Right atrium auricular region (tissue), 2 donors: ENCODE measurements around the gene PKP4. TPM values are rescaled to one million over a fixed set of nuclear protein-coding genes. Genes with fewer than 3 reads are reported as not detected.

Source experiments
- DNase-seq: peaks from one replicate; pipeline ENCODE4 v3.0.0-alpha.2; 2019; ENCODE audit warnings: low spot score
- H3K27ac ChIP-seq, 2 donors: fragments of 200-600 bp; sonication (generic); 1 replicate in 1 of 2; 2 replicates in 1 of 2; pipeline ENCODE4 v1.5.1; 2016 to 2019
- H3K27me3 ChIP-seq, 2 donors: fragments of 200-600 bp; sonication (generic); one replicate each; pipeline versions ENCODE4 v1.5.1 to v1.6.0; 2017 to 2019
- H3K36me3 ChIP-seq: fragments of 200-600 bp; sonication (generic); one replicate; pipeline ENCODE4 v1.5.1; 2016
- H3K4me1 ChIP-seq, 2 donors: fragments of 200-600 bp; sonication (generic); one replicate each; pipeline versions ENCODE4 v1.5.1 to v1.6.0; 2017 to 2019
- H3K4me3 ChIP-seq, 2 donors: fragments of 200-600 bp; sonication (generic); 1 replicate in 1 of 2; 2 replicates in 1 of 2; pipeline ENCODE4 v1.5.1; 2017 to 2019; ENCODE audit warnings: mild to moderate bottlenecking in 1 of 2, moderate library complexity in 1 of 2
- H3K9me3 ChIP-seq, 2 donors: fragments of 200-600 bp; sonication (generic); one replicate each; pipeline ENCODE4 v1.5.1; 2019
- total RNA-seq, 2 donors: library from RNA; depleted of rRNA; stranded (reverse); fragments of >200 nt; gene quantifications; one replicate each; pipeline ENCODE4 v1.1.0, GENCODE V29; 2016
- TF ChIP-seq, protein P1 (sequence below), 2 donors: fragments of 200-600 bp; sonication (generic); IDR thresholded peaks; one replicate each; pipeline ENCODE4 v1.5.1; 2019; ENCODE audit warnings: antibody characterized with exemption in 2 of 2

The PKP4 gene
- total RNA-seq, 2 donors from 2014 or later: 36.2 to 39.2 TPM

GRCh38 chr2:158511706-158512105 lies 55.0 kb downstream of the PKP4 start:
- no peaks in the 10 kb centered on the region for H3K27me3 ChIP-seq
- peaks cover 0 to 15% of the 10 kb centered on the region in 2 donors for H3K4me1 ChIP-seq
- TF ChIP-seq, protein P1, sequence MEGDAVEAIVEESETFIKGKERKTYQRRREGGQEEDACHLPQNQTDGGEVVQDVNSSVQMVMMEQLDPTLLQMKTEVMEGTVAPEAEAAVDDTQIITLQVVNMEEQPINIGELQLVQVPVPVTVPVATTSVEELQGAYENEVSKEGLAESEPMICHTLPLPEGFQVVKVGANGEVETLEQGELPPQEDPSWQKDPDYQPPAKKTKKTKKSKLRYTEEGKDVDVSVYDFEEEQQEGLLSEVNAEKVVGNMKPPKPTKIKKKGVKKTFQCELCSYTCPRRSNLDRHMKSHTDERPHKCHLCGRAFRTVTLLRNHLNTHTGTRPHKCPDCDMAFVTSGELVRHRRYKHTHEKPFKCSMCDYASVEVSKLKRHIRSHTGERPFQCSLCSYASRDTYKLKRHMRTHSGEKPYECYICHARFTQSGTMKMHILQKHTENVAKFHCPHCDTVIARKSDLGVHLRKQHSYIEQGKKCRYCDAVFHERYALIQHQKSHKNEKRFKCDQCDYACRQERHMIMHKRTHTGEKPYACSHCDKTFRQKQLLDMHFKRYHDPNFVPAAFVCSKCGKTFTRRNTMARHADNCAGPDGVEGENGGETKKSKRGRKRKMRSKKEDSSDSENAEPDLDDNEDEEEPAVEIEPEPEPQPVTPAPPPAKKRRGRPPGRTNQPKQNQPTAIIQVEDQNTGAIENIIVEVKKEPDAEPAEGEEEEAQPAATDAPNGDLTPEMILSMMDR (IDR thresholded peaks at IDR 0.05): no peak
- no peaks in the 10 kb centered on the region for H3K9me3 ChIP-seq
- no peak overlapping the region for H3K4me3 ChIP-seq
- H3K36me3 ChIP-seq: no peaks in the 10 kb centered on the region
- H3K27ac ChIP-seq: no peak overlapping the region
- DNase-seq: no peak

DNA sequence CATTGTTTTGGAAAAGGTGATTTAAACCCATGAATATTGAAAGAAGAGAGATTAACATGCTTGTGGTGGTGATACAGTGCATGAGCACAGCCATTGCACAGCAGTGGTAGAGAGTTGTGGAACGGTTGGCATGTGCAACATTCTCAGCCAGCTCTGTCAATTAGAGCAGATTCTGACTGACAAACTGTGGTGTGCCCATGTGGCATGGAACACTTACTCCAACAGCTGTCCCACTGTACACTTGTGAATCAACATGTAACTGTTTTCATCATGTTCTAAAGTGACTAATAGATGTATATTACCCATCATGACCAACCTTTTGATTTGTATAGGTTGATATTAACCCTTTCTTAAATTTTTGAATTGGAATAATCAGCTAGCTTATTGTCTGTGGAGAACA lies 55.6 kb downstream of the PKP4 start:
- no peaks in the 10 kb centered on the region for H3K36me3 ChIP-seq
- no peaks in the 10 kb centered on the region for H3K27me3 ChIP-seq
- TF ChIP-seq, protein P1 (IDR thresholded peaks at IDR 0.05): no peak
- no peak for DNase-seq
- H3K27ac ChIP-seq: no peak overlapping the region
- peaks cover 0 to 14% of the 10 kb centered on the region in 2 donors for H3K4me1 ChIP-seq
- no peaks in the 10 kb centered on the region for H3K9me3 ChIP-seq
- no peak overlapping the region for H3K4me3 ChIP-seq

DNA sequence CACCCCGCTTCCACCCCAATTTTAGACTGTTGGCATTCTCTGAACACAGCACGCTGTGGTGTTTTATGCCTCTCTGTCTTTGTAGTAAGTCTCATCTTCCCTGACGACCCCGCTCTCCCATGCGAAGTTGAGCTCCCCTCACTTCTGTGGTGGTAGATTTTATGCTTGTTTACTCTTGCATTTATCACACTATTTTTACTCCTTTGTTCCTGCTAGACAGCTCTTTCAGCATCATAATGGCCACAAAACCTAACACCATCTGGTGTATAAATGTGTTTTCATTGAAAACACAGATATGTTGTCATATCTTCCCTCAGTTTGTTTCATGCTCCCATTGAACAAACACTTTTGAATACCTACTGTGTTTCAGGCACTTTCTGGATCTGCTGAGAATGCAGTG lies 57.1 kb downstream of the PKP4 start:
- Histone ChIP-seq H3K27me3 (no peaks in the 10 kb centered on the region), H3K9me3 (no peaks in the 10 kb centered on the region), H3K4me1 (peaks cover 0 to 18% of the 10 kb centered on the region in 2 donors), H3K27ac (no peak overlapping the region), H3K4me3 (no peak overlapping the region), H3K36me3 (no peaks in the 10 kb centered on the region)
- no peak for DNase-seq
- TF ChIP-seq, protein P1 (IDR thresholded peaks at IDR 0.05): no peak

- no peaks in the 10 kb centered on the region for H3K27me3 ChIP-seq
- no peak overlapping the region for H3K27ac ChIP-seq
- DNase-seq: no peak
- no peaks in the 10 kb centered on the region for H3K9me3 ChIP-seq
- no peak overlapping the region for H3K4me3 ChIP-seq
- peaks cover 0 to 13% of the 10 kb centered on the region in 2 donors for H3K4me1 ChIP-seq
- TF ChIP-seq, protein P1 (IDR thresholded peaks at IDR 0.05): no peak
- no peaks in the 10 kb centered on the region for H3K36me3 ChIP-seq
These were observed 61.3 kb downstream of the PKP4 start for GRCh38 chr2:158518084-158518483.

DNA sequence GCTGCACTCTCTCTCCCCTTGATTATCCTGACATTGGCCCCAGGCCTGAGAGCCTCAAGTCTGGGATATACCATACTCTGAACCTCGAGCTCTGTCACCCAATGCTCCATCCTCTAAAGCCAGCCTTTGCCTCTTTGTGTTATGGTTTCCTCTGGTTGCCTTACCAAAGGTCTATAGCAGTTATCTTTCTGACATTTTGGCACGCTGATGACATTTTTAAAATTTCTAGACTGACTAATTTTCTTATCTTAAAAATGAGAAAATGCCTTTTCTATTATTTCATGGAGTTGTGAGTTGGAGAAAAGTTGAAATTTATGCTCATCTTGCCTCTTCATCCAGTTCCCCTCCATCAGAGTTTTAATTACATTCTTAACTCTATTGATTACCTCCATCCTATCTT lies 62.7 kb downstream of the PKP4 start:
- Histone ChIP-seq H3K9me3 (no peaks in the 10 kb centered on the region), H3K4me3 (no peak overlapping the region), H3K27ac (no peak overlapping the region), H3K27me3 (no peaks in the 10 kb centered on the region), H3K36me3 (no peaks in the 10 kb centered on the region), H3K4me1 (peaks cover 0 to 13% of the 10 kb centered on the region in 2 donors)
- TF ChIP-seq, protein P1 (IDR thresholded peaks at IDR 0.05): no peak
- DNase-seq: no peak
